Activated naive CD4-positive, alpha-beta T cell treated with anti-CD3 and anti-CD28 coated beads, Interleukin-2, amount 50 U/mL, for 24 hours (primary cell): ENCODE measurements around the gene EPHA4.

Experiments used
- H3K27ac Mint-ChIP-seq: one replicate; pipeline ENCODE4 v1.8.0; 2021; ENCODE audit warnings: mild to moderate bottlenecking, mixed read lengths
- H3K27me3 Mint-ChIP-seq: one replicate; pipeline ENCODE4 v1.8.0; 2021; ENCODE audit warnings: mixed read lengths
- H3K36me3 Mint-ChIP-seq: one replicate; pipeline ENCODE4 v1.8.0; 2021; ENCODE audit warnings: mixed read lengths
- H3K4me1 Mint-ChIP-seq: one replicate; pipeline ENCODE4 v1.8.0; 2021; ENCODE audit warnings: mixed read lengths
- H3K4me3 Mint-ChIP-seq: one replicate; pipeline ENCODE4 v1.8.0; 2021; ENCODE audit warnings: mild to moderate bottlenecking, mixed read lengths
- H3K9me3 Mint-ChIP-seq: one replicate; pipeline ENCODE4 v1.8.0; 2021; ENCODE audit warnings: mixed read lengths

EPHA4 gene

DNA sequence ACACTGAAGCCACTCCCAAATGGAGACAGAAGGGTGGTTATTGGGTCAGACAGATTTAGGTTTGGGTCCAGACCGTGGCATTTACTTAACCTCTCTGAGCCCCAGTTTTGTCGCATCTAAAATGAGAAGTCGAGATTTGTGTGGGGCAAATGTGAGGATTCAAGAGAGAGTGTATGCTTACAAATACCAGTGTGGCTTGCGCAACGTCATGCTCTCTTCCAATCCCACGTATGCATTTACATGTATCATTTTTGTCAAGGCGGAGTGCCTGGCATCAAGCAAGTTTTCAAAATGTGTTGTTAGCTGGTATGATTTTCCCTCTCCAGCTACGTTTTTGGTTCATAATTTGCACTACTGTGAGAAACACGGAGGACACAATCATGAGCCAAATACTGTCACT, 197.9 kb downstream of the EPHA4 start:
- no peaks in the 10 kb centered on the region for H3K36me3 Mint-ChIP-seq
- H3K4me1 Mint-ChIP-seq, result no peaks in the 10 kb centered on the region
- no peak overlapping the region for H3K27ac Mint-ChIP-seq
- H3K9me3 Mint-ChIP-seq, result no peaks in the 10 kb centered on the region
- H3K27me3 Mint-ChIP-seq, result peaks cover under 1% of the 10 kb centered on the region
- no peak overlapping the region for H3K4me3 Mint-ChIP-seq

DNA sequence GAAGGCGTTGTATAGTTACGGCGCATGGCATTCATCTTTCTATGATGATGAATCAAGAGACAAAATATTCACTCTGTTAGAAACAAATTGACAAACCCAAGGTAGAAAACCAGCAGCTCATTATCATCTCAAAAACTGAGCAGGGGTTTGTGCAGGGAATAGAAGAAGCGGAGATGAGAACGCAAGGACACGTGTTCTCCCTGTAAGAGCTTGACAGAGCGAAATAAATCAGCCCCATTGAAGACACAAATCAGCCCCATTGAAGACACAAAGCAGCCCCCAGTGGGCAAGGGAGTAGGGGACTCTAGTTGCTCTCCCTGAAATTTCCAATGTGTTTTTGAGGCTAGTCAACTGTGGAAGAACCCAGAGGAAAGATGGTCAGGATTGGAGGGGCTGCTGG, 199.2 kb downstream of the EPHA4 start:
- no peaks in the 10 kb centered on the region for H3K4me1 Mint-ChIP-seq
- no peak overlapping the region for H3K4me3 Mint-ChIP-seq
- peaks cover 1% of the 10 kb centered on the region for H3K27me3 Mint-ChIP-seq
- H3K27ac Mint-ChIP-seq, result no peak overlapping the region
- H3K36me3 Mint-ChIP-seq, result no peaks in the 10 kb centered on the region
- no peaks in the 10 kb centered on the region for H3K9me3 Mint-ChIP-seq

DNA sequence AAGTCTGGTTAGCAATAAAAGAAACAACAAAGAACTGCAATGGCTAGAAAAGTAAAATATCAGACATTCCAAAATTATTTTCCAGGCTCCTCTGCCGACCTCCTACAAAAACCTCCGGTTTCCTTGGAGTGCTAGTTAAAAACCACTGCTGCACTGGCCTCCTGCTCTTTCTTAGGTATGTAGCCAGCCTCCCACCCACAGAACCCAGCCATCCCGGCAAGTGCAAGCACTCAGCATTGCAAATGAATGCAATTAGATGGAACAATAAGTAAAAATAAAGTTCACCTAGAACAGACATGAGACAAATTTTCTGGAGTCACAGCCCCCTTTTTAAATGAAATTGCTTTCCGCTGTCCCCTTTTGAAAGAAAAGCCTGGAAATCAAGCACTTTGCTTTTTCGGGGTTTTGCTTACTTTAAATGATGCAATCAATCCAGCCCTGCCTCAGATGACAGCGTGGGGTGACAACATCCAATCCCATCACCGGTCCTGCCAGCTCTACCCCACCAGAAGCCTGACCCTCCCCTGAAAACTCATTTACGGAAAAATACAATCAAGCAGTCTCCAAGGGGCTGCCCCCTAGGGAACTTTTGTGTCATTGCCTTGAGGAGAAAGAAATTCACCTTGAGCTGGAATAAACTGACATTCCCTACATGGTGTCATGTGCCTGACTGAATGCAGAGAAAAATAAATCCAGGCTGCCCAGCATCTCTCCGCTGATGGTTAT, 199.8 kb downstream of the EPHA4 start:
- H3K4me3 Mint-ChIP-seq, result no peak overlapping the region
- no peaks in the 10 kb centered on the region for H3K36me3 Mint-ChIP-seq
- no peaks in the 10 kb centered on the region for H3K9me3 Mint-ChIP-seq
- H3K27ac Mint-ChIP-seq, result no peak overlapping the region
- peaks cover 1% of the 10 kb centered on the region for H3K27me3 Mint-ChIP-seq
- H3K4me1 Mint-ChIP-seq, result no peaks in the 10 kb centered on the region

DNA sequence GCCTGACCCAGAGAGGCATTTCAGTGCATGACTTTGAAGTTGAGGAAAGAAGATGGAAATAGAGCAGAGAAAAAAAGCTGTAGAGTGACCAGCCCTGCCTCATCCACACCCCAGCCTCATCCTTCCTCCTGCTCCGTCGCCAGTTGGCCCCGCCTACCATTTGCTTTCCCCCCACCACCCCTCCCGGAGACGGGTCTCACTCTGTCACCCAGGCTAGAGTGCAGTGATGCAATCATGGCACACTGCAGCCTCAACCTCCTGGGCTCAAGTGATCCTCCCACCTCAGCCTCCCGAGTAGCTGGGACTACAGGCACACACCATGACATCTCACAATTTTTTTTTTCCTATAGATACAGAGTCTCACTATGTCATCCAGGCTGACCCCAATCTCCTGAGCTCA, 200.8 kb downstream of the EPHA4 start:
- Mint-ChIP-seq H3K4me3 (no peak overlapping the region), H3K4me1 (no peaks in the 10 kb centered on the region), H3K36me3 (no peaks in the 10 kb centered on the region), H3K9me3 (no peaks in the 10 kb centered on the region), H3K27me3 (peaks cover 1% of the 10 kb centered on the region), H3K27ac (no peak overlapping the region)

DNA sequence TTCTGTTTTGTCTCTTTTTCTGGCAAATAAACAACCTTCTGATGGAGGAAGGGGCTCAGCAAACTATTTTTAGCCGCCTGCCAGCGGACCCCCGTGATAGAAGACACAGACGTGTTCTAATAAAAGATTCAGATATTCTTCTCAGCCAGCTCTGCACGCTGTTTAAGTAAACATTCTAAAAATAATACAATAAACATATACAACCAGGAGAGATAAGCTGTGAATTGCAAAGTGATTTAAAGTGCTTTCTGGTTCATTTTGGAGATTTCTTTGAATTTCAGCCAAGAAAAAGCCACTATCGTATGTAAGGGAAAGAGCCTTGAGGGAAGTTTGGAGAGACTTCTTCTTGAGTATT, 201.3 kb downstream of the EPHA4 start:
- Mint-ChIP-seq H3K27me3 (peaks cover 1% of the 10 kb centered on the region), H3K9me3 (no peaks in the 10 kb centered on the region), H3K36me3 (no peaks in the 10 kb centered on the region), H3K4me1 (no peaks in the 10 kb centered on the region), H3K27ac (no peak overlapping the region), H3K4me3 (no peak overlapping the region)

GRCh38 chr2:221370076-221370856, 201.8 kb downstream of the EPHA4 start:
- peaks cover 1% of the 10 kb centered on the region for H3K27me3 Mint-ChIP-seq
- H3K27ac Mint-ChIP-seq, result no peak overlapping the region
- H3K36me3 Mint-ChIP-seq, result no peaks in the 10 kb centered on the region
- no peak overlapping the region for H3K4me3 Mint-ChIP-seq
- H3K9me3 Mint-ChIP-seq, result no peaks in the 10 kb centered on the region
- H3K4me1 Mint-ChIP-seq, result no peaks in the 10 kb centered on the region
